Activated CD4-positive, alpha-beta T cell treated with anti-CD3 and anti-CD28 coated beads, Interleukin-2, amount 50 U/mL, for 24 hours (primary cell): ENCODE results near the gene ZBED6.

ENCODE experiments used
- DNase-seq, 2 donors: peaks; one replicate each; pipeline ENCODE4 v3.0.0-alpha.2; 2020; ENCODE audit warnings: low read depth in 1 of 2, low spot score in 1 of 2

ZBED6 gene

DNA sequence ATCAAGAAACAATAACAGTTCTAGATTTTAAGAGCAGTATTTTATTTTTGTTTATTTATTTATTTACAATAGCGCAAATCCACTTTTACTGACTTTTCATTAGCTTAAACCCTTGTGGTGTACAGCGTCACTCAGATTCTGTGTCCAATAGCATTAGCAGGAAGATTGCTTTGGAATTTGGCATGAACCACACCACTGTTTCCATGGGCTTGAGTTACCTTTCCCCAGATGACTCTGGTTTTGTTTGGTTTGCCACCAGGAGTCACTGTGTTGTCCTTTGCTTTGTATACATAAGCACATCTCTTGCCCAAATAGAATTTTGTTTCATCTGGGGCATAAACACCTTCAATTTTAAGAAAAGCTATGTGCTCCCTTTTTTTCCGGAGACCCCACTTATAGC lies 40.1 kb downstream of the ZBED6 start:
- no peak for DNase-seq

DNA sequence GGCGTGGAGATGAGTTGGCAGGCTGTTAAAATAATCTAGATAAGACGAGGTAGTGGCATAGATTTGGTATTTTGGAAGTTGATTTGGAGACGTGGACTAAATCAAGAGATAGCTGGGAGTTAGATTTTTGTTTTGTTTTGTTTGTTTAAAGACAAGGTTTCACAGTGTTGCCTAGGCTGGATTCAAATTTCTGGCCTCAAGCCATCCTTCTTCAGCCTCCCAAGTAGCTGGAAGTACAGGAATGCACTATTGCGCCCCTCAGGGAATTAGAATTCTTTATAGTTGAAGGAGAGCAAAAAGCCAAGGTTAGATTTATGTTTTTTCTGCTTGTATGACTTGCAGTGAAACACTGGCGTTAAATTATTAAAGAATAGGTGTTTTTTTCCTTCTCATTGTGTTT lies 43.7 kb downstream of the ZBED6 start:
- DNase-seq: no peak

DNA sequence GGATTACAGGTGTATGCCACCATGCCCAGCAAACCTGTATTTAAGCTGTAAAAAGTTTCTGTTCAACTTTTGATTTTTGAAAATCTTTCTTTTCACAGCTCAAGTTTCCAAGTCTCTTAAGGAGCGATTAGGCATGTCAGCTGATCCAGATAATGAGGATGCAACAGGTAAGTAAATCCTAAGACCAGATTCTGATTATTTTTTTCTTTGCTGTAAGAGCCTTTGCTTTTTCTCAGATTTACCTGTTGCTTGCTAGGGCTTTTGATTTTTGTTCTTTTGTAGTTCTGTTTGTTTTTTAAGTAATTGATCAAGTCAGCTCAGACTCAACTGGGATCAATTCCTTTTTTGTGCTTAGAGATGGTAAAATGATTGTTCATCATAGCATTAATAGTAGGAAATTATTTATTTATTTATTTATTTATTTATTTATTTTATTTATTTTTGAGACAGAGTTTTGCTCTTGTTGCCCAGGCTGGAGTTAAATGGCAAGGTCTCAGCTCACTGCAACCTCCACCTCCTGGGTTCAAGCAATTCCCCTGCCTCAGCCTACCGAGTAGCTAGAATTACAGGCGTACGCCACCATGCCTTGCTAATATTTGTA lies 44.9 kb downstream of the ZBED6 start:
- DNase-seq: no peak

DNA sequence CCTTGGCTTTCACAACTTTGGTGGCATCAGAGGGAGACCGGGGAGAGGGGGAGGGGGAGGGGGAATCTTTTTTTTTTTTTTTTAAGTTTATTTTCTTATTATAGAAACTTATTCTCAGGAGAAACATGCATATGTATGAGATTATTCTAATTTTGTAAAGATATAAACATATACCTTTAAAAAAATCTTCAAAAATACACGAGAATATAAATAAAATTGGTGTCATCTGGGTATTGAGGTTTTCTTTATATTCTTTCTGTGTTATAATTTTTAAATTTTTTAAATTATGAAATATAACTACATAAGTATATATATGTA lies 47.1 kb downstream of the ZBED6 start:
- no peak for DNase-seq

DNA sequence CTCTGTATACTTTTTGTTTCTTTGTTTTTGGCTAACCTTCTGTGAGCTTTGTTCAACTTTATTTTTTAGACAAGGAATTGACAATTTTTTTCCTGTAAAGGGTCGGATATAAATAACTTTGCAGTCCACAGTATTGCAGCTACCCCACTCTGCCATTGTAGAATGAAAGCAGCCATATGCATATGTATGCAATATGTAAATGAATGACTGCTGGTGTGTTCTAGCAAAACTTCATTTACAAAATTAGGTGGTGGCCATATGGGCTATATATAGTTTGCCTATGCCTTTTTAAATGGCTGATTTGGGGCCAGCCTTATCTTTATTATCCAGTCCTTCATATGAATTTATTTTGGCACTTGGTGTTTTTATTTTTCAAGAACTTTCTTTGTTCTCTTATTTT lies 48.0 kb downstream of the ZBED6 start:
- no peak for DNase-seq
